ENCODE results near the gene CRISPLD2.

CRISPLD2 gene

DNA sequence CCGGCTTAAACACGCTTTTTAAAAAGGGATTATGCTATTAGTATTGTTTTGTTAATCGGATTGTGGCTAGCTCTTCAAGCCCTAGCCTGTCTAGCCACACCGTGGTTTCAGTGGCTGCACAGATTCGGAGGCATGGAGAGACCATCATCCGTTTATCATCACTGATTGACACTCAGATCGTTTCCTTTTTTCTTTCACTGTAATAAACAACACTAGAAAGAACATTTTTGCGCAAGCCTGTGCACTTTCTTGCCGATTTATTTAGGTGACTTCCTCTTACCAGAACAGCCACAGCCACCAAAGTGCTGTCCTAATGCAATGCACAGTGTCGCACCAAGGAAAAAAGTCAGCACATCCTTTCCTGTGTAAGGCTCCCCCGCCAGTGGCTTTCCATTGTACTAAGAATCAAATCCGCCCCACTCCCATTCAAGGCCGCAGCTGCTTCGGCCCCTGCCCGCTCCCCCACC lies 78.2 kb downstream of the CRISPLD2 start:
- no peak for TF ChIP-seq ZBTB7A (IDR thresholded peaks at IDR 0.05; ENCODE audit: low read depth)
- TF ChIP-seq EP300 (IDR thresholded peaks at IDR 0.05; ENCODE audit: borderline replicate concordance) = no peak
- TF ChIP-seq TEAD4 (IDR thresholded peaks at IDR 0.05) = no peak
- no peak for TF ChIP-seq CREB1 (IDR thresholded peaks at IDR 0.05; ENCODE audit: low read depth)

DNA sequence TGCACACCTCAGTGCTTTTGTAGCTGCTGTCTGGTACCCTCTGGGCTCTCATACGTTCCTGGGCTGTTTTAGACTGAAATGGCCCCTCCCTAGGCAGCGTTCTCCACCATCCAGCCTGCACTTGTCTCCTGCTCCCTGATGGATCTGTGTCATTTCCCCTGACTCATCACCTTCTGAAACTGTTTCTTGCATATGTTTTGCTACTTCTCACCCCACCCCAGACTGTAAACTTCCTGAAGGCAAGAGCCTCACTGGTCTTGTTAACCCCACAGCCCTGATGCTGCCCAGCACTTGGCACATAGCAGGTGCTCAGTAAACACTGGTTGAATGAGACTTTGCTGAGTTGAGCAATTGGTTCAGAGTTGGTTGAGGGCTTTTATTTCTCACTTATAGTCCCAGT lies 78.7 kb downstream of the CRISPLD2 start:
- TF ChIP-seq MAX (IDR thresholded peaks at IDR 0.05) (no peak), CEBPB (IDR thresholded peaks at IDR 0.05) (no peak), NFIC (IDR thresholded peaks at IDR 0.05) (no peak), ZBTB7A (IDR thresholded peaks at IDR 0.05; ENCODE audit: low read depth) (no peak), REST (IDR thresholded peaks at IDR 0.05; ENCODE audit: low read depth) (no peak), TEAD4 (IDR thresholded peaks at IDR 0.05) (no peak), FOXM1 (IDR thresholded peaks at IDR 0.05; ENCODE audit: borderline replicate concordance, low read depth) (no peak), TAF1 (IDR thresholded peaks at IDR 0.05; ENCODE audit: low read depth) (no peak), TCF12 (IDR thresholded peaks at IDR 0.05; ENCODE audit: low read depth) (no peak)

DNA sequence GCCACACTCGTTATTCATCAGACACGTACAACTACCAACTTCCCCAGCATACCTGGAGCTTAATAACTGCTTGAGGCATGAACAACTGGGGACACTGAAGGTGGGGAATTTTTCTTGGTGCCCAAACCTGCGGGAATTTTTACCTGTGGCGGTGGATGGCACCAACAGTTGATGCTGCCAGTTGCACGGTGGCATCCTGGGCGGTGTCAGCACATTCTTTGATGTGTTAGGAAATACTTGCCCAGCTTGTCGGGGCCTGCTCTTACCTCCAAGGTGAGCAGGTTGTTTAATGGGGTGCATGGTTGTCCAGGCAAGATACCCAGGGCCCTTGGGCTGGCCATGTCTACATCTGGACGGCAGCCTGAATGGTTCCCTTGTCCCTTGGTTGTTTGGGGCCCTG lies 79.6 kb downstream of the CRISPLD2 start:
- TF ChIP-seq RAD21 (IDR thresholded peaks at IDR 0.05; ENCODE audit: low read depth) (no peak), TEAD4 (IDR thresholded peaks at IDR 0.05) (no peak), CREB1 (IDR thresholded peaks at IDR 0.05; ENCODE audit: low read depth) (no peak), REST (IDR thresholded peaks at IDR 0.05; ENCODE audit: low read depth) (no peak), FOXM1 (IDR thresholded peaks at IDR 0.05; ENCODE audit: borderline replicate concordance, low read depth) (no peak), TAF1 (IDR thresholded peaks at IDR 0.05; ENCODE audit: low read depth) (no peak), EP300 (IDR thresholded peaks at IDR 0.05; ENCODE audit: borderline replicate concordance) (no peak), MAX (IDR thresholded peaks at IDR 0.05) (no peak), ZBTB7A (IDR thresholded peaks at IDR 0.05; ENCODE audit: low read depth) (no peak), TCF12 (IDR thresholded peaks at IDR 0.05; ENCODE audit: low read depth) (no peak), NFIC (IDR thresholded peaks at IDR 0.05) (no peak), USF1 (IDR thresholded peaks at IDR 0.05) (no peak), CEBPB (IDR thresholded peaks at IDR 0.05) (no peak), EGR1 (IDR thresholded peaks at IDR 0.05) (no peak), YY1 (IDR thresholded peaks at IDR 0.05; ENCODE audit: low read depth) (no peak)

- TF ChIP-seq EP300 (IDR thresholded peaks at IDR 0.05; ENCODE audit: borderline replicate concordance) (no peak), RAD21 (IDR thresholded peaks at IDR 0.05; ENCODE audit: low read depth) (peak; percentile 9; the same call in 1 of the 2 replicates)
Measured at GRCh38 chr16:84905965-84906460, 86.2 kb downstream of the CRISPLD2 start.

DNA sequence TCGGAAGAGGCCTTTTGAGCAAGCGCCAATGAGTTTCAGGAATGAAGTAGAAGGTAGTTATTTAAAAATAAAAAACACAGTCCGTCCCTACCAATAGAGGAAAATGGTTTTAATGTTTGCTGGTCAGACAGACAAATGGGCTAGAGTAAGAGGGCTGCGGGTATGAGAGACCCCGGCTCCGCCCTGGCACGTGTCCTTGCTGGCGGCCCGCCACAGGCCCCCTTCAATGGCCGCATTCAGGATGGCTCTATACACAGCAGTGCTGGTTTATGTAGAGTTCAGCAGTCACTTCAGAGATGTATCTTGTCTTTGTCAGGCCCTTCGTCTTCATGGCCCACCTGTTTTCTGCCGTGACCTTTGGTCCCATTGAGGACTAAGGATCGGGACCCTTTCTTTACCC lies 87.3 kb downstream of the CRISPLD2 start:
- no peak for TF ChIP-seq RAD21 (IDR thresholded peaks at IDR 0.05; ENCODE audit: low read depth)

DNA sequence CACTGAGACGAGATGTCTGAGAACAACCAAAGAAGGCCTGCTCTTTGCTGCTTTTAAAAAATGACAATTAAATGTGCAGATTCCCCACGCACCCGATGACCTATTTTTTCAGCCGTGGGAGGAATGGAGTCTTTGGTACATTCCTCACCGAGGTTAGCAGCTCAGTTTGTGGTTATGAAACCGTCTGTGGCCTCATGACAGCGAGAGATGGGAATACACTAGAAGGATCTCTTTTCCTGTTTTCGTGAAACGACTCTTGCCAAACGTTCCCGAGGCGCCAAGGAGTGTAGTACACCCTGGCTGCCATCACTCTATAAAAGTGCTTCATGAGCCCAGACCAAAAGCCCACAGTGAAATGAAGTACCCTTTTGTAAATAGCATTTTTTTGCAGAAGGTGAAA lies 87.8 kb downstream of the CRISPLD2 start:
- no peak for TF ChIP-seq TCF12 (IDR thresholded peaks at IDR 0.05; ENCODE audit: low read depth)
- TF ChIP-seq MAX (IDR thresholded peaks at IDR 0.05) = no peak
- no peak for TF ChIP-seq REST (IDR thresholded peaks at IDR 0.05; ENCODE audit: low read depth)
- no peak for TF ChIP-seq FOXM1 (IDR thresholded peaks at IDR 0.05; ENCODE audit: borderline replicate concordance, low read depth)
- no peak for TF ChIP-seq NFIC (IDR thresholded peaks at IDR 0.05)
- no peak for TF ChIP-seq CEBPB (IDR thresholded peaks at IDR 0.05)
- TF ChIP-seq ZBTB7A (IDR thresholded peaks at IDR 0.05; ENCODE audit: low read depth) = no peak
- no peak for TF ChIP-seq EP300 (IDR thresholded peaks at IDR 0.05; ENCODE audit: borderline replicate concordance)

Data from Ishikawa (cell line).